HCT116 (cell line): ENCODE data around the gene PREX1. TPM values are rescaled to one million over a fixed set of nuclear protein-coding genes. Genes with fewer than 3 reads are reported as not detected.

Experiments used
- ATAC-seq: fragments of 200-7000 bp; cut with Tn5 transposase; 2 replicates; pipeline ENCODE4 v1.9.1; 2020; ENCODE audit warnings: mild to moderate bottlenecking, moderate library complexity
- BruUV-seq: library from RNA; stranded (reverse); fragments of 400-500 nt; replicated peaks from 2 replicates; lab custom pipeline; 2021; lab: Mats Ljungman, UMichigan
- CTCF ChIA-PET: fragments of 300-600 bp; sonication (Branson Sonifier 250); formaldehyde crosslinking; loops from one replicate; lab custom pipeline; 2021; ENCODE audit warnings: antibody characterized with exemption; lab: Charles Lee
- POLR2A ChIA-PET: fragments of 300-600, 350-600 bp; sonication (Branson Sonifier 250); formaldehyde crosslinking; loops from one replicate; lab custom pipeline; 2021; ENCODE audit warnings: antibody characterized with exemption; lab: Charles Lee
- RAD21 ChIA-PET, 2 experiments: fragments of 300-600 bp; sonication (Branson Sonifier 250); formaldehyde crosslinking; loops; one replicate each; lab custom pipeline; 2023; ENCODE audit warnings: low total read pairs in 2 of 2; ENCODE audit not compliant: uncharacterized antibody in 2 of 2, unreplicated experiment in 2 of 2, low non-redundant PET in 1 of 2; lab: Charles Lee
- DNase-seq: peaks from one replicate; pipeline ENCODE4 v3.0.0-alpha.2; 2010; ENCODE audit warnings: low read depth, low spot score
- H2AFZ ChIP-seq: fragments of 200-600 bp; shearing (Covaris generic), sonication (generic); 2 replicates; pipeline ENCODE4 v1.6.1; 2017; ENCODE audit warnings: low read depth, mixed run types, mixed read lengths, antibody characterized with exemption, low read length; ENCODE audit not compliant: poor library complexity, severe bottlenecking
- H3K27ac ChIP-seq: 2 replicates; pipeline ENCODE4 v1.5.1; 2012; ENCODE audit warnings: low read depth, low read length
- H3K27me3 ChIP-seq: fragments of 200-600 bp; sonication (generic); 2 replicates; pipeline ENCODE4 v1.6.1; 2016; ENCODE audit warnings: mixed run types, low read length, mixed read lengths; ENCODE audit not compliant: insufficient read depth
- H3K36me3 ChIP-seq, 2 experiments: fragments of 200-500 bp in 1 of 2; fragments of 200-600 bp in 1 of 2; sonication (Bioruptor generic) in 1 of 2; sonication (generic) in 1 of 2; 2 replicates each; pipeline versions ENCODE4 v1.5.1 to v1.6.1; 2014 to 2016; ENCODE audit warnings: low read length in 2 of 2, inconsistent platforms in 1 of 2, mixed read lengths in 1 of 2, mixed run types in 1 of 2; ENCODE audit not compliant: insufficient read depth in 2 of 2, control insufficient read depth in 1 of 2
- H3K4me1 ChIP-seq, 2 experiments: fragments of 200-600 bp in 1 of 2; sonication (generic) in 1 of 2; 2 replicates each; pipeline versions ENCODE4 v1.5.1 to v1.6.1; 2012 to 2017; ENCODE audit warnings: low read length in 2 of 2, inconsistent platforms in 1 of 2, mild to moderate bottlenecking in 1 of 2, mixed read lengths in 1 of 2, mixed run types in 1 of 2, moderate library complexity in 1 of 2; ENCODE audit not compliant: insufficient read depth in 2 of 2, control insufficient read depth in 1 of 2
- H3K4me2 ChIP-seq: fragments of 200-600 bp; sonication (generic); 2 replicates; pipeline ENCODE4 v1.6.1; 2017; ENCODE audit warnings: mixed run types, low read length, mixed read lengths
- H3K4me3 ChIP-seq, 2 experiments: fragments of 200-600 bp in 1 of 2; sonication (generic) in 1 of 2; replicated peaks in 1 of 2; 2 replicates each; pipeline ENCODE4 v1.5.1; 2011 to 2016; ENCODE audit warnings: low read length in 2 of 2, control low read depth in 1 of 2, low read depth in 1 of 2, mild to moderate bottlenecking in 1 of 2, mixed read lengths in 1 of 2, mixed run types in 1 of 2
- H3K79me2 ChIP-seq: fragments of 200-600 bp; sonication (generic); 2 replicates; pipeline ENCODE4 v1.6.1; 2017; ENCODE audit warnings: mild to moderate bottlenecking, mixed run types, low read length, moderate library complexity, mixed read lengths; ENCODE audit not compliant: insufficient read depth
- H3K9ac ChIP-seq: fragments of 200-600 bp; sonication (generic); 2 replicates; pipeline ENCODE4 v1.6.1; 2016; ENCODE audit warnings: low read length, mixed read lengths
- H3K9me2 ChIP-seq: fragments of 200-600 bp; sonication (generic), shearing (Covaris generic); 2 replicates; pipeline ENCODE4 v1.6.1; 2017; ENCODE audit warnings: mixed run types, mild to moderate bottlenecking, moderate library complexity; ENCODE audit not compliant: insufficient read depth
- H3K9me3 ChIP-seq, 2 experiments: fragments of 200-500 bp in 1 of 2; fragments of 200-600 bp in 1 of 2; sonication (Bioruptor generic) in 1 of 2; sonication (generic) in 1 of 2; 2 replicates each; pipeline ENCODE4 v1.6.1; 2014 to 2017; ENCODE audit warnings: low read length in 2 of 2, mixed read lengths in 2 of 2, inconsistent platforms in 1 of 2, low read depth in 1 of 2, mild to moderate bottlenecking in 1 of 2, mixed run types in 1 of 2, moderate library complexity in 1 of 2; ENCODE audit not compliant: control insufficient read depth in 1 of 2, insufficient read depth in 1 of 2
- H4K20me1 ChIP-seq: fragments of 200-600 bp; sonication (generic), shearing (Covaris generic); 2 replicates; pipeline ENCODE4 v1.6.1; 2017; ENCODE audit warnings: mixed run types, mild to moderate bottlenecking, moderate library complexity; ENCODE audit not compliant: insufficient read depth
- EGR1 ChIP-seq: IDR thresholded peaks from 2 replicates; pipeline ENCODE4 v1.6.1; 2012; ENCODE audit warnings: low read depth
- EZH2 ChIP-seq: fragments of 200-600 bp; sonication (generic); IDR thresholded peaks from 2 replicates; pipeline ENCODE4 v1.6.1; 2017; ENCODE audit warnings: antibody characterized with exemption, mixed run types
- FOSL1 ChIP-seq: IDR thresholded peaks from 2 replicates; pipeline ENCODE4 v1.6.1; 2012; ENCODE audit warnings: low read depth
- JUND ChIP-seq: IDR thresholded peaks from 2 replicates; pipeline ENCODE4 v1.6.1; 2012
- MAX ChIP-seq: IDR thresholded peaks from 2 replicates; pipeline ENCODE4 v1.6.1; 2012
- RAD21 ChIP-seq: IDR thresholded peaks from 2 replicates; pipeline ENCODE4 v1.6.1; 2012; ENCODE audit warnings: low read depth, mild to moderate bottlenecking
- REST ChIP-seq: IDR thresholded peaks from 2 replicates; pipeline ENCODE4 v1.6.1; 2012; ENCODE audit warnings: low read depth
- SRF ChIP-seq: IDR thresholded peaks from 2 replicates; pipeline ENCODE4 v1.6.1; 2012; ENCODE audit warnings: low read depth
- TCF7L2 ChIP-seq: IDR thresholded peaks from 2 replicates; pipeline ENCODE4 v1.7.0; 2011; ENCODE audit warnings: borderline replicate concordance, inconsistent platforms; ENCODE audit not compliant: insufficient read depth, insufficient read length; ENCODE audit errors: extremely low read depth
- YY1 ChIP-seq: IDR thresholded peaks from 2 replicates; pipeline ENCODE4 v1.6.1; 2011; ENCODE audit warnings: low read length, low read depth, moderate library complexity, mild to moderate bottlenecking; ENCODE audit not compliant: insufficient replicate concordance; ENCODE audit errors: extremely low read depth
- ZNF274 ChIP-seq: fragments of 200-500 bp; sonication (Bioruptor generic); IDR thresholded peaks from 2 replicates; pipeline ENCODE4 v1.6.1; 2014; ENCODE audit warnings: mild to moderate bottlenecking, low read depth, low read length, inconsistent platforms
- intact Hi-C: fragments of 100-400 bp; cut with micrococcal nuclease; formaldehyde crosslinking; loops from 2 replicates; pipeline ENCODE4 v1.10.0; 2022
- total RNA-seq: library from RNA; stranded (reverse); gene quantifications from one replicate; pipeline ENCODE4 v1.2.1, GENCODE V29; 2021; ENCODE audit not compliant: unreplicated experiment

PREX1 gene
- total RNA-seq, 1 experiment from 2014 or later = 6.1 TPM

GRCh38 chr20:48791666-48792071 is 36.1 kb downstream of the PREX1 start:
- Histone ChIP-seq H4K20me1 (no peaks in the 10 kb centered on the region), H3K4me3 (no peak overlapping the region), H3K9me3 (no peaks in the 10 kb centered on the region), H3K27ac (no peak overlapping the region), H3K4me2 (no peak overlapping the region), H3K9ac (no peak overlapping the region), H2AFZ (no peak overlapping the region), H3K9me2 (no peaks in the 10 kb centered on the region), H3K27me3 (peaks cover 3% of the 10 kb centered on the region; the same call in 1 of the 2 replicates), H3K79me2 (no peaks in the 10 kb centered on the region), H3K4me1 (no peaks in the 10 kb centered on the region; a peak in 1 of 4 replicates), H3K36me3 (no peaks in the 10 kb centered on the region)
- ChIA-PET RAD21 (no interaction called here), CTCF (no interaction called here), POLR2A (no interaction called here)
- no TSS peak for BruUV-seq
- DNase-seq (no peak), ATAC-seq (no peak)
- intact Hi-C loops = no loop called here
- TF ChIP-seq FOSL1 = no peak
- TF ChIP-seq EGR1 = no peak
- TF ChIP-seq EZH2 = no peak
- no peak for TF ChIP-seq RAD21
- no peak for TF ChIP-seq REST
- no peak for TF ChIP-seq YY1
- no peak for TF ChIP-seq TCF7L2
- TF ChIP-seq JUND = no peak
- no peak for TF ChIP-seq MAX
- no peak for TF ChIP-seq SRF
- TF ChIP-seq ZNF274 = no peak
